GM12873 (cell line): Measurements from ENCODE around the gene ZNF471.

Experiments
- CTCF ChIP-seq: IDR thresholded peaks from 2 replicates; pipeline ENCODE4 v1.5.1; 2012; ENCODE audit warnings: low read depth, mild to moderate bottlenecking, moderate library complexity, low read length, control low read depth; ENCODE audit not compliant: insufficient read depth; ENCODE audit errors: missing control alignments

Gene ZNF471

GRCh38 chr19:56577719-56578602 lies 70.3 kb downstream of the ZNF471 start:
- no peak for TF ChIP-seq CTCF
